HEK293 (cell line): ENCODE results near the gene ZCCHC10.

Experiments used
- AEBP2 ChIP-seq: fragments of 450-650 bp; formaldehyde crosslinking; IDR thresholded peaks from 2 replicates; pipeline ENCODE4 v1.5.1; 2016; ENCODE audit warnings: missing biosample characterization, missing genetic modification characterization, borderline replicate concordance
- HOXC10 ChIP-seq: sonication (generic); formaldehyde crosslinking; IDR thresholded peaks from 2 replicates; pipeline ENCODE4 v1.8.1; 2023; ENCODE audit warnings: mild to moderate bottlenecking, missing genetic modification reagents
- HOXD13 ChIP-seq: sonication (generic); formaldehyde crosslinking; IDR thresholded peaks from 2 replicates; pipeline ENCODE4 v1.8.0; 2022; ENCODE audit warnings: missing genetic modification reagents, borderline replicate concordance
- KLF8 ChIP-seq: fragments of 450-650 bp; formaldehyde crosslinking; IDR thresholded peaks from 2 replicates; pipeline ENCODE4 v1.5.1; 2016; ENCODE audit warnings: missing biosample characterization, missing genetic modification characterization
- KLF9 ChIP-seq: fragments of 450-650 bp; formaldehyde crosslinking; IDR thresholded peaks from 2 replicates; pipeline ENCODE4 v1.5.1; 2016; ENCODE audit warnings: missing biosample characterization, missing genetic modification characterization, low read depth
- PRDM10 ChIP-seq: fragments of 450-650 bp; formaldehyde crosslinking; IDR thresholded peaks from 2 replicates; pipeline ENCODE4 v1.5.1; 2016; ENCODE audit warnings: missing biosample characterization, missing genetic modification characterization
- TSHZ1 ChIP-seq: fragments of 450-650 bp; formaldehyde crosslinking; IDR thresholded peaks from 2 replicates; pipeline ENCODE4 v1.5.1; 2016; ENCODE audit warnings: missing biosample characterization, missing genetic modification characterization, borderline replicate concordance
- WT1 ChIP-seq: fragments of 450-650 bp; formaldehyde crosslinking; IDR thresholded peaks from 2 replicates; pipeline ENCODE4 v1.5.1; 2016; ENCODE audit warnings: missing biosample characterization, missing genetic modification characterization
- ZBTB8A ChIP-seq: fragments of 450-650 bp; formaldehyde crosslinking; IDR thresholded peaks from 2 replicates; pipeline ENCODE4 v1.5.1; 2016; ENCODE audit warnings: missing biosample characterization, missing genetic modification characterization
- ZFP41 ChIP-seq: fragments of 450-650 bp; formaldehyde crosslinking; IDR thresholded peaks from 2 replicates; pipeline ENCODE4 v1.5.1; 2016; ENCODE audit warnings: missing biosample characterization, missing genetic modification characterization, borderline replicate concordance
- ZNF114 ChIP-seq: fragments of 450-650 bp; formaldehyde crosslinking; IDR thresholded peaks from 2 replicates; pipeline ENCODE4 v1.5.0; 2017; ENCODE audit warnings: missing biosample characterization, missing genetic modification characterization
- ZNF132 ChIP-seq: fragments of 450-650 bp; formaldehyde crosslinking; IDR thresholded peaks from 2 replicates; pipeline ENCODE4 v1.5.1; 2017; ENCODE audit warnings: missing biosample characterization, missing genetic modification characterization, borderline replicate concordance
- ZNF138 ChIP-seq: fragments of 450-650 bp; formaldehyde crosslinking; IDR thresholded peaks from 2 replicates; pipeline ENCODE4 v1.5.1; 2016; ENCODE audit warnings: missing biosample characterization, missing genetic modification characterization, borderline replicate concordance
- ZNF214 ChIP-seq: fragments of 450-650 bp; formaldehyde crosslinking; IDR thresholded peaks from 2 replicates; pipeline ENCODE4 v1.5.1; 2017; ENCODE audit warnings: missing biosample characterization, mild to moderate bottlenecking, missing genetic modification characterization, borderline replicate concordance
- ZNF248 ChIP-seq: fragments of 450-650 bp; formaldehyde crosslinking; IDR thresholded peaks from 2 replicates; pipeline ENCODE4 v1.5.1; 2017; ENCODE audit warnings: missing biosample characterization, missing genetic modification characterization
- ZNF274 ChIP-seq, 2 experiments: fragments of 200-500 bp in 1 of 2; fragments of 450-650 bp in 1 of 2; sonication (Bioruptor generic) in 1 of 2; formaldehyde crosslinking in 1 of 2; IDR thresholded peaks; 2 replicates each; pipeline versions ENCODE4 v1.5.1 to v1.6.1; 2014 to 2016; ENCODE audit warnings: borderline replicate concordance in 1 of 2, inconsistent platforms in 1 of 2, low read length in 1 of 2, missing biosample characterization in 1 of 2, missing genetic modification characterization in 1 of 2
- ZNF362 ChIP-seq: fragments of 450-650 bp; formaldehyde crosslinking; IDR thresholded peaks from 2 replicates; pipeline ENCODE4 v1.5.1; 2016; ENCODE audit warnings: missing biosample characterization, missing genetic modification characterization
- ZNF398 ChIP-seq: fragments of 450-650 bp; formaldehyde crosslinking; IDR thresholded peaks from 2 replicates; pipeline ENCODE4 v1.5.1; 2017; ENCODE audit warnings: missing biosample characterization, missing genetic modification characterization
- ZNF416 ChIP-seq: fragments of 450-650 bp; formaldehyde crosslinking; IDR thresholded peaks from 2 replicates; pipeline ENCODE4 v1.5.1; 2016; ENCODE audit warnings: missing biosample characterization, missing genetic modification characterization
- ZNF423 ChIP-seq: fragments of 450-650 bp; formaldehyde crosslinking; IDR thresholded peaks from 2 replicates; pipeline ENCODE4 v1.5.1; 2016; ENCODE audit warnings: missing biosample characterization, missing genetic modification characterization
- ZNF510 ChIP-seq: fragments of 450-650 bp; formaldehyde crosslinking; IDR thresholded peaks from 2 replicates; pipeline ENCODE4 v1.5.1; 2018; ENCODE audit warnings: mild to moderate bottlenecking, missing genetic modification characterization, missing biosample characterization; ENCODE audit not compliant: insufficient replicate concordance
- ZNF521 ChIP-seq: fragments of 450-650 bp; formaldehyde crosslinking; IDR thresholded peaks from 2 replicates; pipeline ENCODE4 v1.5.1; 2017; ENCODE audit warnings: missing biosample characterization, mild to moderate bottlenecking, missing genetic modification characterization
- ZNF580 ChIP-seq: fragments of 450-650 bp; formaldehyde crosslinking; IDR thresholded peaks from 2 replicates; pipeline ENCODE4 v1.5.1; 2016; ENCODE audit warnings: missing biosample characterization, missing genetic modification characterization
- ZNF629 ChIP-seq: fragments of 450-650 bp; formaldehyde crosslinking; IDR thresholded peaks from 2 replicates; pipeline ENCODE4 v1.5.1; 2017; ENCODE audit warnings: missing biosample characterization, missing genetic modification characterization
- ZNF654 ChIP-seq: fragments of 450-650 bp; formaldehyde crosslinking; IDR thresholded peaks from 2 replicates; pipeline ENCODE4 v1.5.1; 2016; ENCODE audit warnings: low read depth, missing biosample characterization, missing genetic modification characterization
- ZNF776 ChIP-seq: fragments of 450-650 bp; formaldehyde crosslinking; IDR thresholded peaks from 2 replicates; pipeline ENCODE4 v1.5.0; 2017; ENCODE audit warnings: missing biosample characterization, missing genetic modification characterization, borderline replicate concordance
- ZNF777 ChIP-seq: fragments of 450-650 bp; formaldehyde crosslinking; IDR thresholded peaks from 2 replicates; pipeline ENCODE4 v1.5.1; 2017; ENCODE audit warnings: missing biosample characterization, missing genetic modification characterization, borderline replicate concordance

Gene ZCCHC10

GRCh38 chr5:132962429-132963021 is 63.8 kb downstream of the ZCCHC10 start (continued):
- TF ChIP-seq HOXD13 (CRISPR knock-in tag) (no peak), ZNF248 (tag by site-specific recombination) (no peak), ZNF362 (peak; percentile 98), ZNF274 (IDR thresholded peaks at IDR 0.05; ENCODE audit: low read length) (no peak), ZNF274 (tag by site-specific recombination; IDR thresholded peaks at IDR 0.05; ENCODE audit: borderline replicate concordance) (no peak), PRDM10 (tag by site-specific recombination) (peak; percentile 27), WT1 (tag by site-specific recombination) (peak; percentile 45; the same call in 1 of the 2 replicates), ZNF777 (no peak), ZNF398 (tag by site-specific recombination) (peak; percentile 63), ZNF114 (no peak), ZFP41 (tag by site-specific recombination) (no peak), ZNF510 (tag by site-specific recombination) (no peak), ZNF629 (peak; percentile 87), ZNF138 (tag by site-specific recombination) (no peak), ZBTB8A (tag by site-specific recombination) (no peak), ZNF776 (no peak), ZNF416 (no peak), ZNF521 (no peak), HOXC10 (CRISPR knock-in tag) (no peak), ZNF654 (tag by site-specific recombination) (no peak), ZNF132 (tag by site-specific recombination) (no peak), ZNF580 (peak; percentile 30; the same call in 1 of the 2 replicates), TSHZ1 (tag by site-specific recombination) (no peak), KLF9 (no peak; the same call in 1 of the 2 replicates), AEBP2 (tag by site-specific recombination) (no peak), ZNF423 (tag by site-specific recombination) (no peak), KLF8 (peak; percentile 56; the same call in 1 of the 2 replicates), ZNF214 (tag by site-specific recombination) (no peak)
